Omental fat pad (tissue), 4 donors: ENCODE results near the gene KCNJ16. TPM values are rescaled to one million over a fixed set of nuclear protein-coding genes. Genes with fewer than 3 reads are reported as not detected.
"Not testable (repeated sequence)": the region's sequence is repeated elsewhere in the genome, so short reads cannot be mapped to it uniquely, and the experiment has no call there.

Source experiments
- ATAC-seq: fragments of 150-250 bp; one replicate; pipeline ENCODE4 v1.9.1; 2016; ENCODE audit warnings: mild to moderate bottlenecking, moderate library complexity; ENCODE audit not compliant: low FRiP score
- DNase-seq: peaks from one replicate; pipeline ENCODE4 v3.0.0-alpha.2; 2019; ENCODE audit warnings: low spot score
- total RNA-seq, 4 donors: library from RNA; depleted of rRNA; stranded (reverse); fragments of >200 nt; gene quantifications; one replicate each; pipeline ENCODE4 v1.1.0, GENCODE V29; 2016
- TF ChIP-seq, protein P1 (sequence below), 3 donors: fragments of 450-650 bp; IDR thresholded peaks; one replicate each; pipeline ENCODE4 v1.5.1; 2016 to 2017; ENCODE audit warnings: antibody characterized with exemption in 3 of 3, mild to moderate bottlenecking in 3 of 3, moderate library complexity in 2 of 3

The KCNJ16 gene
- total RNA-seq, 4 donors from 2014 or later = 0.24 to 1.4 (median 0.93) TPM

DNA sequence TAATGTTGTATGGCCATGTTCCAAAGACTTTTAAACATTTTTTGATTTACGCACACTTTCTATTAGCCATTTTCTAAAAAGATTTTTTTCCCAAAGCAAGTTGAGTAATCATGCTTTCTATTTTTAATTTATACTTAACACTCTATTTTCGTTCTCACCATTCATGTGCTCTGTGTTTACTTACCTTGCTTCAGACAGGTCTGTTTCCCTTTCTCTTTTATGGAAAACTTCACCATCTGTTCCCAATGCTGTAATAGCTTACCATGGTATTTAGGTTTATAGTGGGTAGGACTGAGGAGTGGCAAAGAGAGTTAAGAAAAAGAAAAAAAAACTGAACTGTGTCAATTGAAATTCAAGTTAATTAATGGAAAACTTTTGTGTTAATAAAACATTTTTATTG lies 37.5 kb upstream of the KCNJ16 start:
- TF ChIP-seq, protein P1, sequence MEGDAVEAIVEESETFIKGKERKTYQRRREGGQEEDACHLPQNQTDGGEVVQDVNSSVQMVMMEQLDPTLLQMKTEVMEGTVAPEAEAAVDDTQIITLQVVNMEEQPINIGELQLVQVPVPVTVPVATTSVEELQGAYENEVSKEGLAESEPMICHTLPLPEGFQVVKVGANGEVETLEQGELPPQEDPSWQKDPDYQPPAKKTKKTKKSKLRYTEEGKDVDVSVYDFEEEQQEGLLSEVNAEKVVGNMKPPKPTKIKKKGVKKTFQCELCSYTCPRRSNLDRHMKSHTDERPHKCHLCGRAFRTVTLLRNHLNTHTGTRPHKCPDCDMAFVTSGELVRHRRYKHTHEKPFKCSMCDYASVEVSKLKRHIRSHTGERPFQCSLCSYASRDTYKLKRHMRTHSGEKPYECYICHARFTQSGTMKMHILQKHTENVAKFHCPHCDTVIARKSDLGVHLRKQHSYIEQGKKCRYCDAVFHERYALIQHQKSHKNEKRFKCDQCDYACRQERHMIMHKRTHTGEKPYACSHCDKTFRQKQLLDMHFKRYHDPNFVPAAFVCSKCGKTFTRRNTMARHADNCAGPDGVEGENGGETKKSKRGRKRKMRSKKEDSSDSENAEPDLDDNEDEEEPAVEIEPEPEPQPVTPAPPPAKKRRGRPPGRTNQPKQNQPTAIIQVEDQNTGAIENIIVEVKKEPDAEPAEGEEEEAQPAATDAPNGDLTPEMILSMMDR (IDR thresholded peaks at IDR 0.05) = no peak
- no peak for ATAC-seq
- DNase-seq = no peak

DNA sequence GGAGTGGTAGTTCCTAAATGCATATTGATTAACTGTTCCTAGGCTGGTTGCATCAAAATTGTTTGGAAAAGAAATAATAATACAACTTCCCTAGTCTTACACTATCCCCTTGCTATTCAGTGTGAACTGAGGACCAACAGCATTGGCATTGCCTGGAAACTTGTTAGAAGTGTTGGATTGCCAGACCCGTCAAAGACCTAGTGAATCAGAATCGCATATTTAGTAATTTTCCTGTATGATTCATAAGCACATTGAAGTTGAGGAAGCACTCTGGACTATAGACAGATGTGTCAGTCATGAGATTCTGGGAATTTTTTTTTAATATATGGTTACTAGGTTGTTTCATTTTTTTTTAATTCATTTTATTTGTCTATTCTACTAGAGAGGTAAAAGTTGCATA lies 34.7 kb upstream of the KCNJ16 start:
- no peak for ATAC-seq

DNA sequence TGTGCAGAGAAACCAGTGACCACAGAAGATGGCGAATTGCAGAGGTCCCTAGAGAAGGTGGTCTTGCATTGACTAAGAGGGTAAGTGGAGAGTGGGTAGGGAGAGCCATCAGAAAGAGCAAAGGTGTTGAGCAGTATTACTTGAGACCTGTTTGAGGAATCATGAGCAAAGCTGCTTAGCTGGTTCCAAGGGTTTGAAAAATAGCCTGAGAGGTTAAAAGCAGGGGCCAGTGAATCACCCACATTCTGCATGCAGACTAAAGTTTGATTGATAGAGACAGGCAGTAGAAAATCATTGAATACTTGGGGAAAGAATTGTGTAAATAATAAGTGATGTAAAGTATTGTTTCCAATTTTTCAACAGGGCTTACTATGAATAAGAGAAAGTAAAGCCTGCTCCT lies 34.0 kb upstream of the KCNJ16 start:
- no peak for DNase-seq
- TF ChIP-seq, protein P1 (IDR thresholded peaks at IDR 0.05) = no peak
- ATAC-seq = no peak

More for the DNA sequence above, 34.7 kb upstream of the KCNJ16 start:
- TF ChIP-seq, protein P1 (IDR thresholded peaks at IDR 0.05) = no peak
- DNase-seq = no peak

DNA sequence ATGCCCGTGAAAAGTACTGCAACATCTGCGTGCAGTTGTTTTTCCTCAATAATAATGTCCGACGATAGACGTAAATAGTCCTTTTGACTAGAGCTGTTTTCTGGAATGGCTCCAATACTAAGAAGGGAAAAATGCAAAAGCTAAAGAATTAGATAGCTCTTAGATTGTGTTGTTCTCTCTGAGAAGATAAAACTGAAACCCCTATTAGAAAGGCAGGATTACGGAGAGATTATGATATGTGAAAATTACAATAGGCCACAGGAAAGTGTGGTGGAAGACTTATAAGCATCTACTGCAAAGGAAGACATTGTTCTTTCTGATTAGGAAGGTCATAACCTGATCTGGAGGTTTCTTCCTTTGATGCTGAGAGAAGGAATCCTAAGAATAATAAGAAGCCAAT lies 33.5 kb upstream of the KCNJ16 start:
- DNase-seq (no peak), ATAC-seq (no peak)

DNA sequence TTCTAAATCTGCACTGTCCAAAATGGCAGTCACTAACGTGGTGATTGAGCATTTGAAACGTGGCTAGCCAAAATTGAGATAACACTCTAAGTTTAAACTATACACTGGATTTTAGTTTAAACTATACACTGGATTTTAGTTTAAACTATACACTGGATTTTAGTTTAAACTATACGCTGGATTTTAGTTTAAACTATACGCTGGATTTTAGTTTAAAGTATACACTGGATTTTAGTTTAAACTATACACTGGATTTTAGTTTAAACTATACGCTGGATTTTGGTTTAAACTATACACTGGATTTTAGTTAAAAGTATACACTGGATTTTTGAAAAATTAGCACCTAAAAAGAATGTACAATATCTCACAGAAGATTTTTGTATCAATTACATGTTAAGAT lies 29.2 kb upstream of the KCNJ16 start:
- not testable (repeated sequence) for DNase-seq, ATAC-seq

More for the DNA sequence above, 33.5 kb upstream of the KCNJ16 start:
- TF ChIP-seq, protein P1 (IDR thresholded peaks at IDR 0.05) = no peak

DNA sequence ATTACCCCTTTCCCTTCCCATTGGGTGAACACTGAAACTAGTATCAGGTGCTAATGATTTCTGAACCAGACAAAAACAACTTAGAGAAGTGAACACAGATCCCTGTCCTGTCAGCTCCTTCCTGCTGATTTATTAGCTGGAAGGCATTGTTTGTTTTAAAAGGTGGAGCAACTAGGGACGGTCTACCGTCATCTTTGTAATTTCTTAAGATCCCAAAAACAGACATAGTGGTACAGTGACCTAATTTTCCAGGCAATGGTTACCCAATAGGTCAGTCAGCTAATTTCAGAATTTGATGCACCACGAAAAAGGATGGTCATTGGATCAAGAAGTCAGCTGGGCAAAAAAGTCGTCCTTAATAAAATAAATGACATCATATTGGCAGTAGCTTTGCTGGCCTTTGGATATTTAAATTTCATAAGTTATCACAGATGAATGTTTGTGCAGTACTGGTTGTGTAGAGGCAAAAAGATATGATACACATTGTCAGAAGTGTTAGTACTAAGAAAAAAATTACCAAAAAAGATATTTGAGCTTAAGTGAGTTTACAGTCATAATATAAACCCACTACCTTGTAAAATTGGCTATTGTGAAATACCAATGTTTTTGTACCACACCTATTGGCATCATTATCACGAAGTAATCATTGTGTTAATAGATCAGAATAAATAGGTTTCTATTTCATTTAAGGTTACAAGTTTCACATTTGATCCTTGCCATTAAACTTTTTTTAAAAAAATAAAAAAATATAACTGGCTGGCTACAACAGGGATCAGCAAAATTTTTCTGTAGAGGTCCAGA lies 27.2 kb upstream of the KCNJ16 start:
- ATAC-seq (no peak), DNase-seq (no peak)
- TF ChIP-seq, protein P1 (IDR thresholded peaks at IDR 0.05) = no peak

DNA sequence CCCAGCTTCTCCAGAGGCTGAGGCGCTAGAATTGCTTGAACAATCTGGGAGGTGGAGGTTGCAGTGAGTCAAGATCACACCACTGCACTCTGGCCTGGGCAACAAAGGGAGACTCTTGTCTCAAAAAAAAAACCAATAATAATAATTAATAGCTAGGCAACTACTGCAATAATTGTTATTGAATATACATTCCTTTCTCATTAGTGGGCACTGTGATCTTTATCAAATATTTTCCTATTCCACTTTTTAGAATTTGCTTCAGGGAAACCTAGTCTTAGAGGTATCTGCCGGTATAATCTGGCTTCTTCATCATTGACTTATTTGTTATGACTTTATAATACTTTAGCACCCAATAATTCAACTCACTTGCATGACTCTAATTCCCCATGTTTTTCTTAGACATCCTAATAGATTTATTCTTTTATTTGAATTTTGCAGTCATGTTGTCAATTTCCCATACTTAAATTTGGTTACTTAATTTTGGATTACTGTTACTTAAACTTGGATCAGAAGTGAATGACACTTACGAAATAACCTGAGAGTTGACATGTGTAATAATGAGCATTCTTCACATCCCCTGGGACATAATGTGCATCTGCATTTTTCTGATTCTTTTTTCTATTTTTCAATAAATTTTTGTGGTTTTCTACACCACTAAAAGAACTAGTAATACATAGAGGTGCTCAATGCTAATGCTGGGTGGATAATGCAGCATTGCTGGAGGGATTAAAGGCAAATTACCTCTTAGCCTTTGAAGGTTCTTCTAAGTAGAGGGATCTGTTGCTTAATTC lies 25.0 kb upstream of the KCNJ16 start:
- TF ChIP-seq, protein P1 (IDR thresholded peaks at IDR 0.05) = no peak
- no peak for DNase-seq
- no peak for ATAC-seq
